Muscle of arm (tissue), 12 donors: ENCODE results near the gene KRI1. TPM values are rescaled to one million over a fixed set of nuclear protein-coding genes. Genes with fewer than 3 reads are reported as not detected.
"Not testable (repeated sequence)": the region's sequence is repeated elsewhere in the genome, so short reads cannot be mapped to it uniquely, and the experiment has no call there.

Source experiments
- DNase-seq: peaks from one replicate; pipeline ENCODE4 v3.0.0-alpha.2; 2013
- polyA plus RNA-seq, 12 donors: library from polyadenylated mRNA; unstranded; fragments of 120-200 nt; gene quantifications; one replicate each; pipeline ENCODE4 v1.2.1, GENCODE V29; 2013; ENCODE audit not compliant: insufficient read length in 12 of 12

Gene KRI1
- polyA plus RNA-seq, 12 donors: 15.9 to 47.3 (median 22.8) TPM; not detected in 1

DNA sequence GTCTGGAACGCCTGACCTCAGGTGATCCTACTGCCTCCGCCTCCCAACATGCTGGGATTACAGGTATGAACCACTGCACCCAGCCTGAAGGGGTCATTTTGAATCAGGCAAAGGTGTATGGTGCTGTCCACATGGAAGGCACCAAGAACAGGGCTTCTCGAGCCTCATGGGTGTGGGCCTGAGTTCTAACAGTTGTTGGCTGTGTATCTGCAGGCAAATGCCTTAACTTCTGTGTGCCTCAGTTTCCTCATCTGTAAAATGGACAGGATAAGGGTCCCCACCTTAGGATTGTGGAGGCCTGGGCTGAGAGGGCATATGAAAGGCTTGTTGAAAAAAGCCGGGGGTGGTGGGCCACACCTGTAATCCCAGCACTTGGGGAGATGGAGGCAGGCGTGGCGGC is 12.1 kb upstream of the KRI1 start:
- DNase-seq: no peak

GRCh38 chr19:10575011-10575716 is 9.4 kb upstream of the KRI1 start:
- no peak for DNase-seq

- DNase-seq: no peak
Observed at GRCh38 chr19:10574462-10574861, 8.7 kb upstream of the KRI1 start.

DNA sequence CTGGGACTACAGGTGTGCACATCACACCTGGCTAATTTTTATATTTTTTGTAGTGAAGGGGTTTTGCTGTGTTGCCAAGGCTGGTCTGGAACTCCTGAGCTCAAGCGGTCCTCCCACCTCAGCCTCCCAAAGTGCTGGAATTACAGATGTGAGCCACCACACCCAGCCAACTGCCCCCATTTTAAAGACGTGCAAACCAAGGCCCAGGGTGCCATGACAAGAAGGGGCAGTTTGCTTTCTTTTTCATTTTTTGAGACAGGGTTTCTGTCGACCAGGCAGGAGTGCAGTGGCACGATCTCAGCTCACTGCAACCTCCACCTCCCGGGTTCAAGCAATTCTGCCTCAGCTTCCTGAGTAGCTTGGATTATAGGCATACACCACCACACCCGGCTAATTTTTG is 8.0 kb upstream of the KRI1 start:
- DNase-seq: not testable (repeated sequence)

DNA sequence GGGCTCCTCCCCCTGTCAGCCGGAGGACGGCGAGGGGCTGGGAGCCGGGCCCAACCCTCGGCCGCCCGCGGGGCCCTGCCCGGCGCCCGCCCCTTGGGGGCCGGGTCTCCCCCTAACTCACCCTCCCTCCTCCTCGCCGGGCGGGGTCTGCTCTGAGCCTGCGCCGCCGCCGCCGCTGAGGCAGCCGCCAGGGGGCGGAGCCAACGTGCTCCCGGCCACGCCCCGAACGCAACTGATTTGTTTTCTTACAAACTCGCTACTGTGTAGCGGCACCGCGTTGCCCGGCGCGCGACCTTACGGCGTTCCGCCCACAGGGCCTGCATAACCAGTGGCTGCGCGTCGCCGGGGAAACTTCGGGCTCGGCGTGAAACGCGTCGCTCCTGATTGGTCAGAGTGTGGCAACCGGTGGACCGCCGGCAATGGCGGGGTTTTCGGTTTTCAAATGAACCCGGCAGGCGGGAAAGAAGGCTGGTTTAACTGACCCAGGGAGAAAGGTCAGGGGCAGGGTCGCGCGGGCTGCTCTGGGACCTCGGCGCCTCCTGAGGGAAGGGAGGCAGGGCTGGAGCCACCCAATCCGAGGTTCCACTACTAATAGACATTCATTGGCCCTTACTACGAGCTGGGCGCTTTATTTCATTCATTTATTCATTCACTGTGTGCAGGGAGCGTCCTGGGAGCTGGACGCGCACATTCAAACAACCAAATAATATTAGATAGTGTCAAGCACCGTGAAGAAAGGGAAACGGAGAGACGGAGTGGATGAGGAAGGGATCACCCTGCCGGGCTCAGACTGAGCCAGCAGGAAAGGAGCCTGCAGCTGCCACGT is 3.2 kb upstream of the KRI1 start, which contains the start of gene CDKN2D:
TSS of gene CDKN2D (minus strand) at position 154 of the 826 bp plus-strand sequence. CDS start 326 bp downstream, outside the sequence.
- peak; percentile 100 for DNase-seq

DNA sequence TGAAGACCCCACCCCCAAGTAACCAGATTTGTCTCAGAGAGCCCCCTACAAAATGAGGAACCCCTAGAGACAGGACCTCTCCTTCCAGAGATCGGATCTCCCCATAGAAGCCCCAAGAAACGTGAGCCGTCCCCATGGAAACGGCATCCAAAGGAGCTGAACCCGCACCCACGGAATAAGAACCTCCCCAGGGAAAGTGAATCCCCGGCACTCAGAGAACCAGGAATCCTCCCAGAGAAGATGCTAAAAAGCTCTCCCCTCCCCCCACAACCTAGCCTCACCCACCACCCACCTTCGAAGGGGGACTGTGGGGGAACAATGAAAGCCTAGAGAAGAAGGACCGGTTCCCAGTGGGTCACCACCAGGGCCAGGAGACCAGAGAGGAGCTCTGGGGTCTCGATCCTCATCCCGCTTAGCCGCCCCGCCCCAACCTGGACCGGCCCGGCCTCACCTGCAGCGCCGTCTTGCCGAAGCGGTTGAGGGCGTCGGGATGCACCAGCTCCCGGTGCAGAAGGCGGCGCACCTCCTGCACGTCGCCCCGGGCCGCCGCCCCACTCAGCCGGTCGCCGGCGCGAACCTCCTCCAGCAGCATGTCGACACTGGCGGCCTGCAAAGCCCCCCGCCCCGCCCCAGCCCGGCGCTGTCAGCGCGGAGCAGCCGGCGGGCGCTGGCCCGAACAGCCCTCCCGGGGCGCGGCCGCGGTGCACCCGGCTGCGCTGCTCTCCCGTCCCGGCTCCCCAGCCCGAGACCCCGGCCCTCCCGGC is 2.4 kb upstream of the KRI1 start:
- DNase-seq: no peak

DNA sequence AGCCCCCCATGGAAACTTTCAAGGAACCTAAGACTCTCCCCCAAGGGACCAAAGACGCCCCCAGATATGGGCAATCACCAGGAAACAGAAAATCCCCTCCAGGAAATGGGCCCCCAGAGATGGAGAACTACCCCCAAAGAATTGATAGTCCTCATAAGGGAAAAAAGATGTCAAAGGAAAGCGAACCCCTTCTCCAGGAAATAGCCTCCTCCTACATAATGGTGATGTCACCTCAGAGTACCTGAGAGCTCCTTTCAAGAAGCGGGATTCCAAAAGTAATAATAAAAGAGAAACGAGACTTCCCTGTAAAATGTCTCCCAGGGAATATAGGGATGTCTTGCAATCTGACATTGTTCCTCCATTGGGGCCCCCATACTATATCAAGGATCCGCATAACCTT is 1.8 kb upstream of the KRI1 start:
- DNase-seq: no peak

- no peak for DNase-seq
Observed at GRCh38 chr19:10566658-10567410, 1.0 kb upstream of the KRI1 start.

GRCh38 chr19:10566408-10566657 is 523 bp upstream of the KRI1 start:
- DNase-seq: no peak

DNA sequence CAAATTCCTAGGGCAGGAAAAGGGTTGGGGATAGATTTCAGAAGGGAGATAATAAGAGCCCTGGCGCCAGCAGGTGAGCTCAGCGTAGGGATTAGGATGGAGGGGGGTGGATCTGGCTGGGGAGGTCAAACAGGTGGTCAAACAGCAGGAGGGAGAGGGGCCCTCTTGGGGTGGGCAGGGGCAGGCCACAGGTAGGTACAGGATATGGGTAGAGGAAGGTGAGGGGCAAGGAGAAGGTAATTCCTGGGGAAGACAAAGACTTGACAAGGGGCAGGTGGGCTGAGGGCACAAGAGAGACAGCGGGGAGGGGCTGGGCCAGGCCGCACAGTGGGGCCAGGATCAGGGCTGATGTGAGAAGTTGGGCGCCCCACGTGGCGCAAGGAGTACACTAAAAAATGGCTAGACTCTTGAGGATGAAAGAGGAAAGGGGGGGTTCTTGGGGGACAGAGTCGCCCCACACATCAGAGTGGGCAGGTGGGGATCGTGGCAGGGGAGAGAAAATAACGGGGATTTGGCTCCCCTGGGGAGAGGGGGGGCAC is 713 bp downstream of the KRI1 start:
- no peak for DNase-seq

- DNase-seq: no peak
Observed at GRCh38 chr19:10562609-10563008, 3.2 kb downstream of the KRI1 start.

DNA sequence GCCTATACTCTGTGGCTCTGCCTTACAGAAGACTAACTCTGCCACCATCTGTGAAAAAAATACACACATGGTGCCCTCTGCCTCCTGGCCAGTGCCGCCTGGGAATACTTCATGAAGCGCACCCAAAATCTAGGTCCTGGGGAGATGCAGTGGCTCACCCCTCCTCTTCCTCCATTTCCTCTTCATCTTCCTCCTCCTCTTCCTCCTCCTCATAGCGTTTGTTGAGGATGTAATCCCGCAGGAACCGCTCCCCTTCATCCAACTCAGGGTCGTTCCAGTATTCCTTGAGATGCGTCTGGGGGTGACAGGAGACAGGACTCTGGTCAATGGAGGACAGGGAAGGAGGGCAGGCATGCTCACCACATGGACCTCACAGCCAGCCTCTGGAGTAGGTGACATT is 5.7 kb downstream of the KRI1 start:
- DNase-seq: no peak

GRCh38 chr19:10557603-10558197 is 8.1 kb downstream of the KRI1 start:
- no peak for DNase-seq

- DNase-seq: no peak
Observed at GRCh38 chr19:10555610-10555973, 10.2 kb downstream of the KRI1 start.

GRCh38 chr19:10554760-10555609 is 10.8 kb downstream of the KRI1 start:
- DNase-seq: no peak

DNA sequence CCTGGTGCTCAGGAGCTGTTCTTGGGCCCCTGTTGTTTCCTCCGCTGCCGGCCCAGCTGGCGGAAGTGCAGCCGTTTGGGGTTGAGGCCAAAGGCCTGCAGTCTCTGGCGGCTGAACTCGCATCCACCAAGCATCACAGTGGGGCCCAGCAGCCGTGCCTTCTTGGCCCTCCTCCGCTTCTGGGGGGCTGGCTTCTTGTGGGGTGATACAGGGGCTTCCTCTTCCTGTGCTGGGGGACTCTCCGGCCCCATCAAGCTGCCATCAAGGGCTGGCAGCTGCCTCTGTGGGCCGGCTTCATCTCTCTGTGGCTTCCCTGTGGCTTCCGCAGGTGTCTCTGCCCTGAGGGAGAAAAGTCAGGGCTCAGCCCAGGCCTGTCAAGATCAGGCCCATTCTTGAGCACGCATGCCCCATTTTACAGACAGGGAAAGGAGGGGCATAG is 11.8 kb downstream of the KRI1 start:
- DNase-seq: peak; percentile 38

DNA sequence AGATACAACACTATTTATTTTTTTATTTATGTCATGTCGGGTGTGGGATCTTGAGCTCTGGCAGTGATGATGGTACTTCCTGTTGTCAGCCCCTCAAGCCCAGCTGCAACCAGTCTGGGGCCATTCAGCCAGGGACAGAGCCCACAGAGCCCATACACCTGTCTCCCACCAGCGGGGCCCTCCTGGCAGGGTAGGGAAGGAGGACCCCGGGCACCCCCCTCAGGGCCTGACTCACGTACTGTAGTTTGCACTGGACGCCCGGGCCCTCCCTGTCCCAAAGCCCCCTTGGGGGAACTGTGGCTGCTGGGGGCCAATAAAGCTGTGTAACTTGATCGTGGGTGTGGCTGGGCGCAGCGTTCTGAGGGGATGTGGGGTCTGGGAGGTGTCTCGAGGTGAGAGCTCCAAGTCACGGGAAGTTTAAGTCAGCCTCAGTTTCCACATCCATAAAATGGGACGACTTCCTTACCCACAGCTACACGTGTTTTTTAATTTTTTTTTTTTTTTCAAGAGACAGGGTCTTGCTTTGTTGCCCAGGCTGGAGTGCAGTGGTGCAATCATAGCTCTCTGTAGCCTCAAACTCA is 12.6 kb downstream of the KRI1 start:
- no peak for DNase-seq

- DNase-seq: no peak
Observed at GRCh38 chr19:10552510-10553053, 13.2 kb downstream of the KRI1 start.

- DNase-seq: no peak
Observed at GRCh38 chr19:10551698-10552301, 14.0 kb downstream of the KRI1 start.
